NOMO-1 treated with DMSO at 0.1 percent for 48 hours (cell line): ENCODE results near the gene ICAM3.
A peak's percentile ranks its signal among the peaks of the same experiment; 100 is the strongest.
"Not testable (repeated sequence)": the region's sequence is repeated elsewhere in the genome, so short reads cannot be mapped to it uniquely, and the experiment has no call there.

Experiments
- DNase-seq: peaks from one replicate; lab custom pipeline; 2025; ENCODE audit not compliant: unreplicated experiment; lab: John Stamatoyannopoulos, UW

Gene ICAM3

GRCh38 chr19:10339380-10339960 is at the start of gene ICAM3:
TSS of gene ICAM3 (minus strand) at chr19:10339624. CDS start at chr19:10339614, 10 bp downstream.
- DNase-seq, result peak; percentile 73

GRCh38 chr19:10388957-10389356 is 49.5 kb upstream of the ICAM3 start:
- DNase-seq, result peak; percentile 44

GRCh38 chr19:10384580-10384979 is 45.2 kb upstream of the ICAM3 start:
- DNase-seq, result no peak

GRCh38 chr19:10383223-10383499 is 43.7 kb upstream of the ICAM3 start:
- not testable (repeated sequence) for DNase-seq

- DNase-seq, result peak; percentile 97
Observed at GRCh38 chr19:10380313-10381102, 41.1 kb upstream of the ICAM3 start, which contains the start of gene TYK2. TSS of gene TYK2 (minus strand) at chr19:10380572. CDS start at chr19:10378406, 2,166 bp downstream.

- DNase-seq, result no peak
Observed at GRCh38 chr19:10379880-10380312, 40.5 kb upstream of the ICAM3 start.

- DNase-seq, result no peak
Observed at GRCh38 chr19:10378124-10378523, 38.7 kb upstream of the ICAM3 start.

GRCh38 chr19:10377140-10377640 is 37.8 kb upstream of the ICAM3 start:
- not testable (repeated sequence) for DNase-seq

- peak; percentile 62 for DNase-seq
Observed at GRCh38 chr19:10374931-10375330, 35.5 kb upstream of the ICAM3 start.

- peak; percentile 94 for DNase-seq
Observed at GRCh38 chr19:10372690-10373089, 33.3 kb upstream of the ICAM3 start.

- no peak for DNase-seq
Observed at GRCh38 chr19:10368101-10368803, 28.8 kb upstream of the ICAM3 start.

GRCh38 chr19:10366950-10367512 is 27.6 kb upstream of the ICAM3 start:
- not testable (repeated sequence) for DNase-seq

- no peak for DNase-seq
Observed at GRCh38 chr19:10365518-10365917, 26.1 kb upstream of the ICAM3 start.

- DNase-seq, result no peak
Observed at GRCh38 chr19:10364644-10365043, 25.2 kb upstream of the ICAM3 start.

- DNase-seq, result no peak
Observed at GRCh38 chr19:10363789-10364281, 24.4 kb upstream of the ICAM3 start.

- no peak for DNase-seq
Observed at GRCh38 chr19:10362259-10362658, 22.8 kb upstream of the ICAM3 start.

- DNase-seq, result no peak
Observed at GRCh38 chr19:10361569-10362011, 22.2 kb upstream of the ICAM3 start.

GRCh38 chr19:10356431-10356830 is 17.0 kb upstream of the ICAM3 start:
- DNase-seq, result no peak

- DNase-seq, result no peak
Observed at GRCh38 chr19:10353793-10354391, 14.5 kb upstream of the ICAM3 start.

- DNase-seq, result no peak
Observed at GRCh38 chr19:10352764-10353671, 13.6 kb upstream of the ICAM3 start.
